ENCODE data around the gene CABCOCO1. TPM values are rescaled to one million over a fixed set of nuclear protein-coding genes. Genes with fewer than 3 reads are reported as not detected.

Gene CABCOCO1
- polyA plus RNA-seq, 1 donor (not counting 4 experiments of a cell fraction or from before 2014, with no cell fraction given): 0.17 TPM

DNA sequence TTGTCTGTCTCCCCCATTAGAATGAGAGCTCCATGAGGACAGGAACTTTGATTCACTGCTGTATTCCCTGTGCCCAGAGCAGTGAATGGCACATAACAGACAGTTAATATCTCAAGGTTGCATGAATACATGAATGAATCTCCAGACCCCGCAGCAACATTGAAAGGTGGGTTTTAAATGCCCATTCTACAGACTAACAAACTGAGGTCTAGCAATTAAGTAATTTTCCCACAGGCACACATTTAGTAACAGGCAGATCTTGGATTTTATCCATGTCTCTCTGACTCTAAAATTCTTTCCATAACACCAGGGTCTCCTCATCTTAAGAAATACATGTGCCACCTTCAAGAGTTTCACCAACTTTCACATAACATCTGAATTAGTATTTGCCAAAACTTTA is 134.1 kb downstream of the CABCOCO1 start:
- Histone ChIP-seq H3K9me3 (ENCODE audit: control insufficient read depth, low read depth, low read length) (no peaks in the 10 kb centered on the region), H4K20me1 (ENCODE audit: control insufficient read depth, extremely low read depth, insufficient read depth, low read length) (no peaks in the 10 kb centered on the region), H3K27me3 (ENCODE audit: control insufficient read depth, extremely low read depth, insufficient read depth, low read length) (no peaks in the 10 kb centered on the region), H3K4me3 (ENCODE audit: control insufficient read depth in 2 of 3, extremely low read depth in 1 of 3, insufficient read depth in 2 of 3, low read depth in 1 of 3, low read length in 3 of 3) (no peak overlapping the region), H3K79me2 (ENCODE audit: control insufficient read depth, insufficient read depth, low read length) (no peaks in the 10 kb centered on the region), H3K27ac (ENCODE audit: control insufficient read depth, insufficient read depth, low read length) (no peak overlapping the region), H2AFZ (ENCODE audit: control insufficient read depth, low read length) (no peak overlapping the region), H3K36me3 (ENCODE audit: control insufficient read depth in 2 of 2, extremely low read depth in 1 of 2, insufficient read depth in 2 of 2, low read length in 2 of 2) (no peaks in the 10 kb centered on the region), H3K4me2 (ENCODE audit: control insufficient read depth, extremely low read depth, insufficient read depth, low read depth, low read length) (no peak overlapping the region), H3K4me1 (ENCODE audit: control insufficient read depth, extremely low read depth, insufficient read depth, low read length) (no peaks in the 10 kb centered on the region), H3K9ac (ENCODE audit: control insufficient read depth, extremely low read depth, insufficient read depth, low read length) (no peak overlapping the region), H3K9me1 (ENCODE audit: control insufficient read depth, extremely low read depth, insufficient read depth, low read length) (no peaks in the 10 kb centered on the region)
- dilution Hi-C loops (cut with MboI; ENCODE audit: extremely low pct_ligation_motif_present, low sequenced_read_pairs): no loop called here
- no peak for FAIRE-seq
- TF ChIP-seq, protein P1, sequence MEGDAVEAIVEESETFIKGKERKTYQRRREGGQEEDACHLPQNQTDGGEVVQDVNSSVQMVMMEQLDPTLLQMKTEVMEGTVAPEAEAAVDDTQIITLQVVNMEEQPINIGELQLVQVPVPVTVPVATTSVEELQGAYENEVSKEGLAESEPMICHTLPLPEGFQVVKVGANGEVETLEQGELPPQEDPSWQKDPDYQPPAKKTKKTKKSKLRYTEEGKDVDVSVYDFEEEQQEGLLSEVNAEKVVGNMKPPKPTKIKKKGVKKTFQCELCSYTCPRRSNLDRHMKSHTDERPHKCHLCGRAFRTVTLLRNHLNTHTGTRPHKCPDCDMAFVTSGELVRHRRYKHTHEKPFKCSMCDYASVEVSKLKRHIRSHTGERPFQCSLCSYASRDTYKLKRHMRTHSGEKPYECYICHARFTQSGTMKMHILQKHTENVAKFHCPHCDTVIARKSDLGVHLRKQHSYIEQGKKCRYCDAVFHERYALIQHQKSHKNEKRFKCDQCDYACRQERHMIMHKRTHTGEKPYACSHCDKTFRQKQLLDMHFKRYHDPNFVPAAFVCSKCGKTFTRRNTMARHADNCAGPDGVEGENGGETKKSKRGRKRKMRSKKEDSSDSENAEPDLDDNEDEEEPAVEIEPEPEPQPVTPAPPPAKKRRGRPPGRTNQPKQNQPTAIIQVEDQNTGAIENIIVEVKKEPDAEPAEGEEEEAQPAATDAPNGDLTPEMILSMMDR (optimal IDR thresholded peaks at IDR 0.05 in 1 of 3, IDR thresholded peaks at IDR 0.05 in 1 of 3, conservative IDR thresholded peaks at IDR 0.05 in 1 of 3; ENCODE audit: extremely low read depth in 1 of 3, insufficient read depth in 2 of 3, low read length in 3 of 3): no peak
- TF ChIP-seq EZH2 (IDR thresholded peaks at IDR 0.05; ENCODE audit: low read length): no peak
- DNase-seq (ENCODE audit: low read depth, low spot score): no peak

DNA sequence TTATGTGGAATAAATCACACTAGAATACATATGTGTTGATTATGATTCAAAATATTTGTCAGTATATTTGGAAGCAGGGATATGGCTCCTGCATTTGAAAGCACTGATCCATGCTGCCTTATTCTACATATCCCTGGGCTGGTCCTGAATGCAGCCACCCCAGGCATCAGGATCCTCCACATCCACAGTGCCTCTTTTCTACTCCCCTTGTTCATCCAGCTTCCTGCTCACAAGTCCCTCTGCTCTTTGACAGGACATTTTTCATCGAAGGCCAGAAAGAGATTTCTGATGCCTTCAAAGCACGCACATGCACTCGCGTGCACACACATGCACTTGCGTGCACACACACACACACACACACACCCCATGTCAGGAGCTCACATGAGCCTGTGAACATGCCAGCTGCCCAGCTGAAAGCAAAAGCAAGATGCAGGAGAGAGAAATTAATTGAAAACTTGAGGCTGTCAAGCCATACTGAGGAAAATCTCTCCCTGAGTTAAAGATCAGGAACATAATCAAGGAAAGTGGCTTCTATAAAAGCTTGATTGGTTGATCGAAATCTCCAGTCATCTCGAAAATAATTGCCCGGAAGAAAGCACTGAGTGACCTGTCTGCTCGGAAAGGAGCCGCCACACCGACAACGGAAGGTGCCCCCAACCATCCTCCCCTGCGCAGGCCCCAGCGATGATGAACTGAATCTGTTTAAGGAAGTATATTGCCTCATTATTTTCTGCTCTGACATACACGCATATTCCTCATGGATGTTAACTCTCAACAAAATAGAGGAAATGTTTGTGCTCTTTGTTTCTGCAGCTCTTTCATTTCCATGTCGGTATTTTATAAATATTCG is 134.8 kb downstream of the CABCOCO1 start:
- H3K36me3 ChIP-seq (ENCODE audit: control insufficient read depth in 2 of 2, extremely low read depth in 1 of 2, insufficient read depth in 2 of 2, low read length in 2 of 2): no peaks in the 10 kb centered on the region
- H3K9me3 ChIP-seq (ENCODE audit: control insufficient read depth, low read depth, low read length): no peaks in the 10 kb centered on the region
- dilution Hi-C loops (cut with MboI; ENCODE audit: extremely low pct_ligation_motif_present, low sequenced_read_pairs): no loop called here
- no peak overlapping the region for H3K4me2 ChIP-seq (ENCODE audit: control insufficient read depth, extremely low read depth, insufficient read depth, low read depth, low read length)
- H3K4me3 ChIP-seq (ENCODE audit: control insufficient read depth in 2 of 3, extremely low read depth in 1 of 3, insufficient read depth in 2 of 3, low read depth in 1 of 3, low read length in 3 of 3): no peak overlapping the region
- H3K27me3 ChIP-seq (ENCODE audit: control insufficient read depth, extremely low read depth, insufficient read depth, low read length): no peaks in the 10 kb centered on the region
- DNase-seq (ENCODE audit: low read depth, low spot score) (no peak), FAIRE-seq (no peak)
- H4K20me1 ChIP-seq (ENCODE audit: control insufficient read depth, extremely low read depth, insufficient read depth, low read length): no peaks in the 10 kb centered on the region
- H3K4me1 ChIP-seq (ENCODE audit: control insufficient read depth, extremely low read depth, insufficient read depth, low read length): no peaks in the 10 kb centered on the region
- no peak overlapping the region for H3K9ac ChIP-seq (ENCODE audit: control insufficient read depth, extremely low read depth, insufficient read depth, low read length)
- H2AFZ ChIP-seq (ENCODE audit: control insufficient read depth, low read length): no peak overlapping the region
- no peaks in the 10 kb centered on the region for H3K79me2 ChIP-seq (ENCODE audit: control insufficient read depth, insufficient read depth, low read length)
- no peak overlapping the region for H3K27ac ChIP-seq (ENCODE audit: control insufficient read depth, insufficient read depth, low read length)
- H3K9me1 ChIP-seq (ENCODE audit: control insufficient read depth, extremely low read depth, insufficient read depth, low read length): no peaks in the 10 kb centered on the region
- TF ChIP-seq, protein P1 (optimal IDR thresholded peaks at IDR 0.05 in 1 of 3, IDR thresholded peaks at IDR 0.05 in 1 of 3, conservative IDR thresholded peaks at IDR 0.05 in 1 of 3; ENCODE audit: extremely low read depth in 1 of 3, insufficient read depth in 2 of 3, low read length in 3 of 3): no peak
- no peak for TF ChIP-seq EZH2 (IDR thresholded peaks at IDR 0.05; ENCODE audit: low read length)
